GM12864 (cell line): ENCODE measurements around the gene LUC7L2.
"Not testable (repeated sequence)": the region's sequence is repeated elsewhere in the genome, so short reads cannot be mapped to it uniquely, and the experiment has no call there.

Experiments
- DNase-seq: peaks from one replicate; pipeline ENCODE4 v3.0.0-alpha.2; 2011; ENCODE audit warnings: low read depth
- H3K4me3 ChIP-seq: 2 replicates; pipeline ENCODE4 v1.5.1; 2011; ENCODE audit warnings: mild to moderate bottlenecking, low read depth, low read length, control low read depth
- TF ChIP-seq, protein P1 (sequence below): IDR thresholded peaks from 2 replicates; pipeline ENCODE4 v1.5.1; 2011; ENCODE audit warnings: low read depth, mild to moderate bottlenecking, moderate library complexity, low read length, control low read depth, inconsistent platforms; ENCODE audit errors: missing control alignments

LUC7L2 gene, protein sequence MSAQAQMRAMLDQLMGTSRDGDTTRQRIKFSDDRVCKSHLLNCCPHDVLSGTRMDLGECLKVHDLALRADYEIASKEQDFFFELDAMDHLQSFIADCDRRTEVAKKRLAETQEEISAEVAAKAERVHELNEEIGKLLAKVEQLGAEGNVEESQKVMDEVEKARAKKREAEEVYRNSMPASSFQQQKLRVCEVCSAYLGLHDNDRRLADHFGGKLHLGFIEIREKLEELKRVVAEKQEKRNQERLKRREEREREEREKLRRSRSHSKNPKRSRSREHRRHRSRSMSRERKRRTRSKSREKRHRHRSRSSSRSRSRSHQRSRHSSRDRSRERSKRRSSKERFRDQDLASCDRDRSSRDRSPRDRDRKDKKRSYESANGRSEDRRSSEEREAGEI

DNA sequence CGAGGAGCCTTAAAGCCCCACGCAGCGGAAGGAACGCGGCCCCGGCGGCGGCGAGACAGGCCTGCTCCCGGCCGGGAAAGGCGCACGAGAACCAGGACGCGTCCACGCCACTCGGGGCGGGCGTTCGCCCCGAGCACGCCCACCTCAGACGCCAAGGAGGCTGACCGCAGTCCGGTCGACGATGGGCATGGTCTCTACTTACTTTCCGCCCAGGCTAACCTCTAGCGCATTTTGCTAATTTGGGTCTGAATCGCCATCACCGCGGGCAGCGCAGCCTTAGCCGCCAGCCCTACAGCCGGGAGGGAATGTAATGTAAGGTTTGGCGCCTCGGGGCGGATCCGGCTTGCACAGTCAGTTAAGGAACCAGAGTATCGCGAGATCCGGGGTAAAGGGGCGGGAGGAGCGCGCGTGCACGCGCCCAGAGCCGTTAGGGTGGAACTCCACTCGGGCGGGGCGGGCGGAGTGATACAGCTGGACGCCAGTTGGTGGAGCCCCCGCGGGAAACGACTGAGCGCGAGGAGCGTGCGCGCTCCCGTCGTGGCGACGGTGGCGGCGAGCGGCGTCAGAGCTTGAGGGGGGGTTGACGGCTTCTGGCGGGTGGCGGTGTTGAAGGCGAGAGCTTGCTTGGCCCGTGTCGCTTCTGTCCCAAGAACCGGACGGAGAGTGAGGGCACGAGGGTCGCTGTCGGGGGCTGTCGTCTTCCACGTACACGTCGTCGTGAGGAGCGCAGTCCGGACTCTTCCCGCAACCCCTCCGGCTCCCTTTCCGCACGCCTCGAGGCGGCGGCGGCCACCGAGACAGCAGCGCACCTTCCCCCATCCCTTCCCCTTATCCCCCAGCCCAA lies at the start of gene LUC7L2:
Gene LUC7L2 (plus strand): TSS at position 529 of the 844 bp plus-strand sequence. CDS start 368 bp downstream, outside the sequence.
- H3K4me3 ChIP-seq = peak within 1 kb of the TSS; percentile 75
- TF ChIP-seq, protein P1, sequence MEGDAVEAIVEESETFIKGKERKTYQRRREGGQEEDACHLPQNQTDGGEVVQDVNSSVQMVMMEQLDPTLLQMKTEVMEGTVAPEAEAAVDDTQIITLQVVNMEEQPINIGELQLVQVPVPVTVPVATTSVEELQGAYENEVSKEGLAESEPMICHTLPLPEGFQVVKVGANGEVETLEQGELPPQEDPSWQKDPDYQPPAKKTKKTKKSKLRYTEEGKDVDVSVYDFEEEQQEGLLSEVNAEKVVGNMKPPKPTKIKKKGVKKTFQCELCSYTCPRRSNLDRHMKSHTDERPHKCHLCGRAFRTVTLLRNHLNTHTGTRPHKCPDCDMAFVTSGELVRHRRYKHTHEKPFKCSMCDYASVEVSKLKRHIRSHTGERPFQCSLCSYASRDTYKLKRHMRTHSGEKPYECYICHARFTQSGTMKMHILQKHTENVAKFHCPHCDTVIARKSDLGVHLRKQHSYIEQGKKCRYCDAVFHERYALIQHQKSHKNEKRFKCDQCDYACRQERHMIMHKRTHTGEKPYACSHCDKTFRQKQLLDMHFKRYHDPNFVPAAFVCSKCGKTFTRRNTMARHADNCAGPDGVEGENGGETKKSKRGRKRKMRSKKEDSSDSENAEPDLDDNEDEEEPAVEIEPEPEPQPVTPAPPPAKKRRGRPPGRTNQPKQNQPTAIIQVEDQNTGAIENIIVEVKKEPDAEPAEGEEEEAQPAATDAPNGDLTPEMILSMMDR = no peak
- DNase-seq = peak; percentile 95

DNA sequence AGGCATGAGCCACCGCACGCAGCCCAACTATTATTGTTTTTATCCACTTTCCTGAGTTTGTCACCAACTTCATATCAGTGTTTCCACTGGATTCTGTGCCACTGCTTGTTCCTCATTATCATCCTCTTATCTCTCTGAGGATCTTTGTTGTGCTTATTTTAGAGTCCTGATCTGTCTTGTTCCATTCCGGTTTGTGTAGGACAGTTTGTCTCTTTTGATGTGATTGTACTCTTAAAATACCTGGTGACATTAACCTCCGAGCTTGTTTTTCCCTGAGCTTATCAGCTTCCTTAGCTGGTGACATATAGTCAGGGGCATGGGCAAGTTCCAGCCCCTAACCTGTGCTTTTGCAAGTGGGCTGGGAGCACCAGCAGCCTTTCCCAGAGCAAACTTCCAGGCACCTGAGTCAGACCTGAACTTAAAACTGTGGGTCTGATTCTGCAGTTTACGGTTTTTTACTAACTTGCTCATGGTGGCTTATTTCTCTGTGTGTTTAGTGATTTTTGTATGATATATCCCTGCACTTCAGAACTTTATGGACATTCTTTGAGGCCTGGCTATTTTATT lies 41.7 kb upstream of the LUC7L2 start:
- H3K4me3 ChIP-seq = no peak overlapping the region
- TF ChIP-seq, protein P1 = no peak
- DNase-seq = no peak

DNA sequence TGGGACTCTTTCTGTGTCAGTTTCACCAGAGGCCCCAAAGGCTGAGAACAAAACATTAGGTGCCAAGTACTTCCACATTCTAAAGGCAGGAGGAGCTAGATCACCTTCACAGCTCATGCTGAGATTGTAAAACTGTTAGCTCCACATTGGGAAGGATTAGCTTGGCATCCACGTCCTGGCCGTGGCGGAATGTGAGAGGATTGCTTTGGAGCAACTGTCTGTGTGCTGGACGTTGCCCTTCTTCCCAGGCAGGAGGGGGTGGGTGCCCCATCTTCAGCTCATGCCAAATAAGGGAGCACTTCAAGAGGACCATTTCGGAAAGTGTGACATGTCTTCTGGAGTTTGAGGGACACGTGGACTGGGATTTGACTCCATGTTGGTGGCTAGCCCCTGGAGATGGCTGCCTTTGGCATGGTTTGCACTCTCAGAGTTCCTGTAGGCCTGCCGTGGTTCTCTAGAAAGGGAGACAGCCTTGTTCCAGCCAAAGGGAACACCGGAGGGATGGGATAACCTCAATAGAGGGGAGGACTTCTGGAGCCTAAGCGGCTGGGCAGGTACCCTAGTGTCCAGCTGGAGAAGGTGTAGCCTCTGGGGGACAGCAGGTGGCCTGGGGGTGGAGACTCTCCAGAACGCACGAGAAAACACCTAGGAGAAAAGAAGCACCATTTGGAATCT lies 38.5 kb upstream of the LUC7L2 start:
- DNase-seq = no peak
- no peak overlapping the region for H3K4me3 ChIP-seq
- TF ChIP-seq, protein P1 = peak; percentile 48

DNA sequence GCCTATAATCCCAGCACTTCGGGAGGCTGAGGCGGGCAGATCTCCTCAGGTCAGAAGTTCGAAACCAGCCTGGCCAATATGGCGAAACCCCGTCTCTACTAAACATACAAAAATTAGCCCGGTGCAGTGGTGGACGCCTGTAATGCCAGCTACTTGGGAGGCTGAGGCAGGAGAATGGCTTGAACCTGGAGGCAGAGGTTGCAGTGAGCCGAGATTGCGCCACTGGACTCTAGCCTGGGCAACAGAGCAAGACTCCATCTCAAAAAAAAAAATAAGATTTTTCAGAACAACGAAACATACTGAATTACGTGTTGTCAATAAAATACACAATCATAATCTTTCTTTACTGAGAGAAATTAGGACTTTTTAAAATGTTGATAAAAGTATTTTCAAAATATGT lies 35.0 kb upstream of the LUC7L2 start:
- H3K4me3 ChIP-seq, DNase-seq: not testable (repeated sequence)

DNA sequence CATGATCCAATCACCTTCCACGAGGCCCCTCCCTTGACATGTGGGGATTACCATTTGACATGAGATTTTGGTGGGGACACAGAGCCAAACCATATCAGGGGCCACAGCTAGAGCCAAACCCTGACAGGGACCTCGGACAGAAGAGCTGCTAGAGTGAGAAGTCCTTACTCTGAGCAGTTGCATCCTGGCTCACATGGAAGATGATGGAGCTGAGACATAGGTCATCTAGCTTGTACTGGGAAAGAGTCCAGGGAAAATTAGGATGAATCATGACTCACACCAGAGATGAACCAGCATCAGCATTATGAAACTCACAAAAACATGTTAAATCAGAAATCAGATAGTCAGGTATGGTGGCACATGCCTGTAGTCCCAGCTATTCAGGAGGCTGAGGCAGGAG lies 31.3 kb upstream of the LUC7L2 start:
- TF ChIP-seq, protein P1 = no peak
- H3K4me3 ChIP-seq = no peak overlapping the region
- DNase-seq = no peak

DNA sequence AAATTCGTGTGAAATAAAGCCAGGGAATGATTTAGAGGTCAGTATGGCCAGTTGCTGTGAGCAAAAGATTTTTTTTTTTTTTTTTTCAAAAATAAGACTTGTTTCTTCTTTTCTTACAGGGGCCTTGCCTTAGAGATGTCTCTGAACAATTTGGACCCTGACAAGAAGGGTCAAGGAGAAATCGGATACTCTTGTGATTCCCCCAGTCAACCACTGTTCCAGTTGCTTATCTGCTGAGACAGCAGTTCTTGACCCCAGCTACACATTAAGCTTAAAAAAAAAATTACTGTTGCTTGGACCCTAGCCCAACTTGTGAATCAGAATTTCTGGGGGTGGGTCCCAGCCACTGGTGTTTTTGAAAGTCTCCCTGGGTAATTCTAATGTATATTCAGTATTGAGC lies 30.6 kb upstream of the LUC7L2 start:
- H3K4me3 ChIP-seq = no peak overlapping the region
- DNase-seq = no peak
- TF ChIP-seq, protein P1 = no peak
